ENCODE data around the gene NGLY1.

Gene NGLY1

DNA sequence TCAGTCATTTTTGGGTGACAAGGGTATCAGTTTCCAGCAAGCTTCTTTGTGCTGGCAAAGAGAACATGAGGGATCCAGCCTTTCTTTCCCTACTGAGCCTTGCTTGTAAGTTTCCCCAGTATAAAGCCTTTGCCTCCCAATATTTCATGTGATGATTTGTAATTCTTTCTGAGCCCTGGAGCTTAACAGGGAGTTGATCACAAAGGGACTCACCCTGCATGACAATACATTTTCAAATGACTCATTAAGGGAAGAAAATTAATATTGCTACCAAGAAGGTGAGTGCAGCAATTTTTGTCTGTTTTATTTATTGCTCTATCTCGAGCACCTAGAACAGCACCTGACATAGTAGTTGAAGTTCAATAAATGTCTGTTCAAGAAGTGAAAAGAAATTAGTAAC lies 34.4 kb upstream of the NGLY1 start:
- no peaks in the 10 kb centered on the region for H3K36me3 ChIP-seq (ENCODE audit: low read depth)
- no peaks in the 10 kb centered on the region for H3K9me3 ChIP-seq (ENCODE audit: severe bottlenecking)
- no peak overlapping the region for H3K4me3 ChIP-seq (ENCODE audit: severe bottlenecking)
- no peak overlapping the region for H3K27ac ChIP-seq (ENCODE audit: poor library complexity, severe bottlenecking)
- TF ChIP-seq, protein P1, sequence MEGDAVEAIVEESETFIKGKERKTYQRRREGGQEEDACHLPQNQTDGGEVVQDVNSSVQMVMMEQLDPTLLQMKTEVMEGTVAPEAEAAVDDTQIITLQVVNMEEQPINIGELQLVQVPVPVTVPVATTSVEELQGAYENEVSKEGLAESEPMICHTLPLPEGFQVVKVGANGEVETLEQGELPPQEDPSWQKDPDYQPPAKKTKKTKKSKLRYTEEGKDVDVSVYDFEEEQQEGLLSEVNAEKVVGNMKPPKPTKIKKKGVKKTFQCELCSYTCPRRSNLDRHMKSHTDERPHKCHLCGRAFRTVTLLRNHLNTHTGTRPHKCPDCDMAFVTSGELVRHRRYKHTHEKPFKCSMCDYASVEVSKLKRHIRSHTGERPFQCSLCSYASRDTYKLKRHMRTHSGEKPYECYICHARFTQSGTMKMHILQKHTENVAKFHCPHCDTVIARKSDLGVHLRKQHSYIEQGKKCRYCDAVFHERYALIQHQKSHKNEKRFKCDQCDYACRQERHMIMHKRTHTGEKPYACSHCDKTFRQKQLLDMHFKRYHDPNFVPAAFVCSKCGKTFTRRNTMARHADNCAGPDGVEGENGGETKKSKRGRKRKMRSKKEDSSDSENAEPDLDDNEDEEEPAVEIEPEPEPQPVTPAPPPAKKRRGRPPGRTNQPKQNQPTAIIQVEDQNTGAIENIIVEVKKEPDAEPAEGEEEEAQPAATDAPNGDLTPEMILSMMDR (IDR thresholded peaks at IDR 0.05; ENCODE audit: poor library complexity, severe bottlenecking) = no peak
- DNase-seq (ENCODE audit: low spot score) = no peak
- no peak for ATAC-seq (ENCODE audit: low read depth)
- H3K4me1 ChIP-seq (ENCODE audit: insufficient read depth, poor library complexity, severe bottlenecking) = no peaks in the 10 kb centered on the region
- no peaks in the 10 kb centered on the region for H3K27me3 ChIP-seq (ENCODE audit: insufficient read depth, poor library complexity, severe bottlenecking)

- ATAC-seq (ENCODE audit: low read depth) (no peak), DNase-seq (ENCODE audit: low spot score) (no peak)
- no peaks in the 10 kb centered on the region for H3K27me3 ChIP-seq (ENCODE audit: insufficient read depth, poor library complexity, severe bottlenecking)
- TF ChIP-seq, protein P1 (IDR thresholded peaks at IDR 0.05; ENCODE audit: poor library complexity, severe bottlenecking) = no peak
- no peak overlapping the region for H3K27ac ChIP-seq (ENCODE audit: poor library complexity, severe bottlenecking)
- no peaks in the 10 kb centered on the region for H3K9me3 ChIP-seq (ENCODE audit: severe bottlenecking)
- H3K36me3 ChIP-seq (ENCODE audit: low read depth) = no peaks in the 10 kb centered on the region
- no peak overlapping the region for H3K4me3 ChIP-seq (ENCODE audit: severe bottlenecking)
- H3K4me1 ChIP-seq (ENCODE audit: insufficient read depth, poor library complexity, severe bottlenecking) = no peaks in the 10 kb centered on the region
These were observed 33.9 kb upstream of the NGLY1 start for GRCh38 chr3:25817107-25817506.

DNA sequence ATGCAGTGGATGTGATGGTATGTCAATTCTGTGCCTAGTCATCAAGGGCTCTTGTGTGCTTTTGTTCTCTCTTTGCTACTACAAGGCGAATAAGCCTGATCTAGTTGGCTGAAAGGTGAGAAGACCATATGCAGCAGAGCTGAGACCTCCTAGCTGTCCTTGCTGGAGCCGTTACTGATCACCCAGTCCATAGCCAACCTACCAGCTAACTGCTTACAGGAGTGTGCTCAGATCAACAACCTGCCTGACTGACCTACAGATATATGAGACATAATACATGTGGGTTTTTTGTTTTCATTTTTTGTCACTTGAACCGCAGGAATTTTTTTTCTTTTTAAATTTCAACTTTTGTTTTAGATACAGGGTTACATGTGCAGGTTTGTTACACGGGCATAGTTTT lies 29.4 kb upstream of the NGLY1 start:
- ATAC-seq (ENCODE audit: low read depth) (no peak), DNase-seq (ENCODE audit: low spot score) (no peak)
- Histone ChIP-seq H3K27ac (ENCODE audit: poor library complexity, severe bottlenecking) (no peak overlapping the region), H3K4me3 (ENCODE audit: severe bottlenecking) (no peak overlapping the region), H3K9me3 (ENCODE audit: severe bottlenecking) (no peaks in the 10 kb centered on the region), H3K36me3 (ENCODE audit: low read depth) (no peaks in the 10 kb centered on the region), H3K4me1 (ENCODE audit: insufficient read depth, poor library complexity, severe bottlenecking) (no peaks in the 10 kb centered on the region), H3K27me3 (ENCODE audit: insufficient read depth, poor library complexity, severe bottlenecking) (no peaks in the 10 kb centered on the region)
- TF ChIP-seq, protein P1 (IDR thresholded peaks at IDR 0.05; ENCODE audit: poor library complexity, severe bottlenecking) = no peak

- Histone ChIP-seq H3K4me1 (ENCODE audit: insufficient read depth, poor library complexity, severe bottlenecking) (no peaks in the 10 kb centered on the region), H3K9me3 (ENCODE audit: severe bottlenecking) (no peaks in the 10 kb centered on the region), H3K27me3 (ENCODE audit: insufficient read depth, poor library complexity, severe bottlenecking) (no peaks in the 10 kb centered on the region), H3K36me3 (ENCODE audit: low read depth) (no peaks in the 10 kb centered on the region), H3K27ac (ENCODE audit: poor library complexity, severe bottlenecking) (no peak overlapping the region), H3K4me3 (ENCODE audit: severe bottlenecking) (no peak overlapping the region)
- ATAC-seq (ENCODE audit: low read depth) (no peak), DNase-seq (ENCODE audit: low spot score) (no peak)
- TF ChIP-seq, protein P1 (IDR thresholded peaks at IDR 0.05; ENCODE audit: poor library complexity, severe bottlenecking) = no peak
These were observed 21.4 kb upstream of the NGLY1 start for GRCh38 chr3:25804676-25805075.

- Histone ChIP-seq H3K4me3 (ENCODE audit: severe bottlenecking) (no peak overlapping the region), H3K4me1 (ENCODE audit: insufficient read depth, poor library complexity, severe bottlenecking) (no peaks in the 10 kb centered on the region), H3K27me3 (ENCODE audit: insufficient read depth, poor library complexity, severe bottlenecking) (no peaks in the 10 kb centered on the region), H3K36me3 (ENCODE audit: low read depth) (no peaks in the 10 kb centered on the region), H3K9me3 (ENCODE audit: severe bottlenecking) (no peaks in the 10 kb centered on the region), H3K27ac (ENCODE audit: poor library complexity, severe bottlenecking) (no peak overlapping the region)
- ATAC-seq (ENCODE audit: low read depth) = no peak
- TF ChIP-seq, protein P1 (IDR thresholded peaks at IDR 0.05; ENCODE audit: poor library complexity, severe bottlenecking) = no peak
- no peak for DNase-seq (ENCODE audit: low spot score)
These were observed 20.6 kb upstream of the NGLY1 start for GRCh38 chr3:25803833-25804232.
